ENCODE data around the gene GALNT2.

The GALNT2 gene

DNA sequence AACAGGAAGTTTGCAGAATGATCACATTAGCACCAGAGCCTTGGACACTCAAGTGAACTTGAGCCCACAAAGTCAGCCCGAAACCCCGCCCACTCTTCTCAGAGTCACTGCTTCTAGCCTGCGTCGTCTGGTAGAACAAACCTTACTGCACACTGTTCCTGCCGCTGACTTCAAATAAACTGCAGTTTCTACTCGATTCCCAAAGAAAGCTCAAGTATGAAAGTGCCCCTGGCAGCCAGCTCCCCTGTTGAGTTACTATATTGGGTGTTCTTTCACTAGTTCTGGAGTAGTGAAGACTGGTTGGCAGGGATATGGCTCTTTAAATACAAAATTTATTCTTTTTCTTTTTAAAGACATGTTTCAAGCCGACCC lies 164.7 kb downstream of the GALNT2 start:
- TF ChIP-seq, protein P1, sequence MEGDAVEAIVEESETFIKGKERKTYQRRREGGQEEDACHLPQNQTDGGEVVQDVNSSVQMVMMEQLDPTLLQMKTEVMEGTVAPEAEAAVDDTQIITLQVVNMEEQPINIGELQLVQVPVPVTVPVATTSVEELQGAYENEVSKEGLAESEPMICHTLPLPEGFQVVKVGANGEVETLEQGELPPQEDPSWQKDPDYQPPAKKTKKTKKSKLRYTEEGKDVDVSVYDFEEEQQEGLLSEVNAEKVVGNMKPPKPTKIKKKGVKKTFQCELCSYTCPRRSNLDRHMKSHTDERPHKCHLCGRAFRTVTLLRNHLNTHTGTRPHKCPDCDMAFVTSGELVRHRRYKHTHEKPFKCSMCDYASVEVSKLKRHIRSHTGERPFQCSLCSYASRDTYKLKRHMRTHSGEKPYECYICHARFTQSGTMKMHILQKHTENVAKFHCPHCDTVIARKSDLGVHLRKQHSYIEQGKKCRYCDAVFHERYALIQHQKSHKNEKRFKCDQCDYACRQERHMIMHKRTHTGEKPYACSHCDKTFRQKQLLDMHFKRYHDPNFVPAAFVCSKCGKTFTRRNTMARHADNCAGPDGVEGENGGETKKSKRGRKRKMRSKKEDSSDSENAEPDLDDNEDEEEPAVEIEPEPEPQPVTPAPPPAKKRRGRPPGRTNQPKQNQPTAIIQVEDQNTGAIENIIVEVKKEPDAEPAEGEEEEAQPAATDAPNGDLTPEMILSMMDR (IDR thresholded peaks at IDR 0.05; ENCODE audit: control insufficient read depth, extremely low read depth, insufficient read depth) = no peak
- no peak for DNase-seq (ENCODE audit: low read depth)
- no peak overlapping the region for H3K4me3 ChIP-seq (ENCODE audit: low read depth, low read length)

DNA sequence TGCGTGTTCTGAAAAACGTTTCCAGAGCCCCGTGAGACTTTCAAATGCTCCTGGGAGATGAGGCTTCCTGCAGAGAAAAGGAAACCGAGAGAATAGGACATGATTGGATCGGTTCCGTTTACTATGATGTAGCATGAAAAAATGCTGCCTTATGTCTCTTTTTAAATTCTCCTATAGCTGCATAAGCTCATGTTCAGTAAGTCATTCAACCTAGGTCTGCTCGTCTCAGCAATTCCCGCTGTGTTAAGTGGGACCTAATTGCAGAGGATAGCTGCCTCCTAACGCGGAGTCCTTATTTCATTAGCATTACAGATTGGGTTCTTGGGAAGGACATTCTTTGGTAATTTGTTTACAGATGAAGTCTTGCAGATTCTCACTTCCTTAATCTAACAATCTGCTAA lies 165.3 kb downstream of the GALNT2 start:
- TF ChIP-seq, protein P1 (IDR thresholded peaks at IDR 0.05; ENCODE audit: control insufficient read depth, extremely low read depth, insufficient read depth) = no peak
- H3K4me3 ChIP-seq (ENCODE audit: low read depth, low read length) = no peak overlapping the region
- no peak for DNase-seq (ENCODE audit: low read depth)

DNA sequence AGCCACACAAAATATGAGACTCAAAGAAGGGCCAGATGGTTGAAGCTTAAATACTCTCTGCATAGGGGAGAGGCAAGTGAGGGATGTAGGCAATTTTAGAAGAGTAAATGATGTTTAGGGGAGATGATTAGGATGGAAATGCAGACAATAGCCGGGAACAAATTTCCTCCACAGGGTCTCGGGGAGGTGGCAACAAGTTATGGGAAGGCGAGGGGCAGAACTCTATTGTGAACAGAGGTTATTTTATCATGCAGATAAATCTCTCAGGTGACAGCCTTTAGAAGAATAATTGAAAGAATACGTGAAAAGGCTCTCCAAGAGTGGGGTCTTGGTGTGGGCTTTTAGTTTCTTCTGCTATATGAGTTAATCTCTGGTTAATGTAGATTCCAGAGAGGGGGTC lies 166.7 kb downstream of the GALNT2 start:
- DNase-seq (ENCODE audit: low read depth) = no peak
- TF ChIP-seq, protein P1 (IDR thresholded peaks at IDR 0.05; ENCODE audit: control insufficient read depth, extremely low read depth, insufficient read depth) = no peak
- no peak overlapping the region for H3K4me3 ChIP-seq (ENCODE audit: low read depth, low read length)

DNA sequence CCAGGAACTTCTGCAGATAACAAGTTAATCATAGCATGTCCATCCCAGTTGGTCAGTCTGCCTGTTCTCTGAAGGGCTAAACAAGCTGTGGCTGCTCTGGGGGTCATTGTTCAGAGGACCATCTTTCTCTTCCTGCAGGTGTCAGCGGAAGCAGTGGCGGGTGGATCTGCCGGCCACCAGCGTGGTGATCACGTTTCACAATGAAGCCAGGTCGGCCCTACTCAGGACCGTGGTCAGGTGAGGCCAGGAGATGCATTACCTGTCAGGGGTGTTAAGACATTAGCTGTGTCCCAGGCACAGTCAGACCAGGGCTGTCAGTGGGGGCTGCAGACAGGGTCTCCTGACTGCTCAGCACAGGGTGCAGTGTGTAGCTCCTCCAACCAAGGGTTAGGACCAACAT lies 168.8 kb downstream of the GALNT2 start:
- H3K4me3 ChIP-seq (ENCODE audit: low read depth, low read length) = no peak overlapping the region
- DNase-seq (ENCODE audit: low read depth) = no peak
- TF ChIP-seq, protein P1 (IDR thresholded peaks at IDR 0.05; ENCODE audit: control insufficient read depth, extremely low read depth, insufficient read depth) = no peak

DNA sequence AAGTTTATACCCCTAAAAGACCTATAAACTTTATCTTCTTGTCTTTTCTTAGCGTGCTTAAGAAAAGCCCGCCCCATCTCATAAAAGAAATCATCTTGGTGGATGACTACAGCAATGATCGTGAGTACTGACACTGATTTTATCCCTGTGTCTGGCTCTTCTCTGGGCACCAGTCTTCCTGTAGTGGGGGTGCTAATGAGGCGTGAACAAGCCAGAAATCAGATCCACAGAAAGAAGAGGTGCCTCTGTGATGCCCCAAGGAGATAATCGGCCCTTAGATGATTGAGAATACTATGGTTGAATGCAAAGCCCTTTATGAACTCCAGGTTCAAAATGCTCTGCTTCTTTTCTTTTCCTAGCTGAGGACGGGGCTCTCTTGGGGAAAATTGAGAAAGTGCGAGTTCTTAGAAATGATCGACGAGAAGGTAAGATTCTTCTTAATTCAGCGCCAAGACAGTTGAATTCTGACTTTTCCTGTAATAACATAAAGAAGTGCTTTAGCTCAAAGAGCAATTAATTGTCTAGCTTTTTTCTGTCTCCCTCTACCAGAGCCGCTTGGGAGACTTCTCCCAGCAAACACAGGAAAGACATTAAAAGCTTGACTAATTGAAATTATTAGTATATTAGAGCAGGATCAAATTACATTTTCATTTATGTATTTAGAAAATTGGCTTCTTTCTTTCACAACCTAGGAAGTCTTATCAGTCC lies 169.4 kb downstream of the GALNT2 start:
- no peak overlapping the region for H3K4me3 ChIP-seq (ENCODE audit: low read depth, low read length)
- TF ChIP-seq, protein P1 (IDR thresholded peaks at IDR 0.05; ENCODE audit: control insufficient read depth, extremely low read depth, insufficient read depth) = no peak
- DNase-seq (ENCODE audit: low read depth) = no peak

DNA sequence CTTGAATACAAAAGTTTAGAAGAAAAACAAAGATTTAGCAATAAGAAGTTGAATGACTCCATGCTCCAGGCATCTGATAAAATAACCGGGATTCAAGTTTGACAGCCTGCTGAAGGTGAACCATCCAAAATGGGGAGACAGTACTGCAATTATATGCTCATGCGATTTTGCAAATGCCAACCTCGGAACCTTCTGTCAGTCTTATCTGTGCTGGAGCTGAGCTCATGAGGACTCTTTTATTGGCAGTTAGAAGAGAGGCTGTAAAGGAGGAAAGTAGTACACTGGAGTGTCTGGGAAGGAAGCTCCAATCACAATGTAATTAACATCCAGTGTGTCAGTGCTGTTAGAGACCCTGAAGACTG lies 170.0 kb downstream of the GALNT2 start:
- H3K4me3 ChIP-seq (ENCODE audit: low read depth, low read length) = no peak overlapping the region
- TF ChIP-seq, protein P1 (IDR thresholded peaks at IDR 0.05; ENCODE audit: control insufficient read depth, extremely low read depth, insufficient read depth) = no peak
- DNase-seq (ENCODE audit: low read depth) = no peak

DNA sequence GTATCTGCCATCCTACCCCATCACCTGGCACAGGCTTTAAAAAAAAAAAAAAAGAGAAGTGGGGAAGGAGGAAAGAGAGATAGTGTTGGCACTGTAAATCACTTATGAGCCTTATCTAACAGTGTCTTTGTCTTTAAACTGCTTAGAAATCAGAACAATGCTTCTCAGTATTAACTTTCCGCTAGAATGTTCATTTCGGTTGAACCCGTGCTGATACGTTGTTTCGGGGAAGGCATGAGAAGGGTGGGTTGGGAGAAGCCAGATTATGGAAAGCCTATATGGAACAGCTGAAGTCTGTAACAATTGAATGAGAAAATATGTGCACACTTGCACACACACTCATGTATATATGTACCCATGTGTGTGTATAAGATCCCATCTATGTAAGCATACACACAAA lies 170.8 kb downstream of the GALNT2 start:
- H3K4me3 ChIP-seq (ENCODE audit: low read depth, low read length) = no peak overlapping the region
- TF ChIP-seq, protein P1 (IDR thresholded peaks at IDR 0.05; ENCODE audit: control insufficient read depth, extremely low read depth, insufficient read depth) = no peak
- no peak for DNase-seq (ENCODE audit: low read depth)
